ENCODE measurements around the gene TM4SF1.
"Not testable (repeated sequence)": the region's sequence is repeated elsewhere in the genome, so short reads cannot be mapped to it uniquely, and the experiment has no call there.

The TM4SF1 gene

DNA sequence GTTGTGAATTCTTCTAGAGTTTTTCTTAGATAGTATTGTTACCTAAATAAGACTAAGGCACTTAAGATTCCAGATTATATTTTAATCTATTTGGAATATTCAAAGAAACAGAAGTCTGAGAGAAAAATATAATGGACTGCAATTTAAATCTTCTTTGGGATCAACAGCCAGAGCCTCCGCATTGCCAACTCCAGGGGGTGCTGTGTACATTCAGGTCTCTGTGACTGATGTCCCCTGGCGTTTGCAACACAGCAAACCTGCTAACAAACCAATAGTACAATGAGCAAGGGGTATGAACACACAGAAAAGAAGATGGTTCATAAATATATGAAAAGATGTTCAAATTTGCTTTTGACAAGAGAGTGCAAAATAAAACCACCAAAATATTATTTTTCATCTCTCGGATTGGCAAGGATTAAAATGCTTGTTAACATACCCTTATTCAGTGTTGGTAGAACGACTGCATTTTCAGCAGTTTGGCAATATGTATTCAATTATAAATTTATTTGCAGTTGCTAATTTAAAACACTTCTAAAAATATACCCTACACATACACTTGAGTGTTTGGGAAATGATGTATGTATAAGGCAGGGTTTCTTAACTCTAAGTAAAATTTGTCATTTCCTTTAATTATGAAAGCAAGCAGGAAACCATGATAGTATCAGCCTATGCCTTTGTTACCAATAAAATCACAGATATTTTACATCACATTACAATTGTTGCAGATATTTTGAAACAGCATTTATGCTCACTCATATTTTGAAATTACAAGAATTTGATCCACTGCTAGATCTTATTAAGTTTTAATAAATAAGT, 16.1 kb upstream of the TM4SF1 start:
- no peak for ATAC-seq

DNA sequence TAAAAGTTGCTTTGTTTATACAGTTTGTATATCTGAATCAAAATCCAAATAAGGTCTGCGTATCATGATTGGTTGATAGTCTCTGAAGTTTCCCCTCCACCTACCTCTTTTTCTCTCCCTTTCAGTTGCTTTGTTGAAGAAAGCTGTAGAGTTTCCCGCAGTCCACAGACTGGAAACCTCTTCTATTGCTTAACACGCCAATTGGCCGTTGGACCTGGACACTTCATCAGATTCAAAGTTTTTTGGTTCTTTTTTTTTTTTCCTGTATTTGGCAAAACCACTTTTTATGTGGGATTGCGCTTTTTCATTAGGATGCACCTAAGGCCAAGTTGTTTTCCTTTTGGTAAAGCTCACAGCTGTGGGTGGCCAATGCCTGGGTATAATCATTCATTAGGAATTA, 14.5 kb upstream of the TM4SF1 start:
- no peak for ATAC-seq

DNA sequence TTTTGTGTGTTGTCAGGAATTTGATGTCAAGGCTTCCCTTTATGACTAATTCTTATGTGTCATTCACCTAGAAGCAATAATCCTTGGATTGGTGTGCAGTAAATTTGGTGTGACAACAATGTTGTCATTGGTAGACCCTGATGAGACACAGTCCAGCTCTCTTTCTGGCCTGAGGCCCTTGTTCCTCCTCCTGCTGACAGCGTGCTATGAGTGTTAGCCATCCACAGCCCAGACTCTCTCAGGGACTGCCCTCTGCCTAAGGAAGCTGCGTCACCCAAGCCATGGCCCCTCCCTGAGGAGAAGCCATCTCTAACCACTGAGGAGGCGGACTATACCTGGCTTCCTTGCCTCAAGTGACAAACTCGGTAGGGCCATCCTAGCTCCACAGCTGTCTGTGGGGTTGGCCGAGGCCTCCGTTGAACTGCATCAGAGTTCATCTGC, 13.3 kb upstream of the TM4SF1 start:
- no peak for ATAC-seq

DNA sequence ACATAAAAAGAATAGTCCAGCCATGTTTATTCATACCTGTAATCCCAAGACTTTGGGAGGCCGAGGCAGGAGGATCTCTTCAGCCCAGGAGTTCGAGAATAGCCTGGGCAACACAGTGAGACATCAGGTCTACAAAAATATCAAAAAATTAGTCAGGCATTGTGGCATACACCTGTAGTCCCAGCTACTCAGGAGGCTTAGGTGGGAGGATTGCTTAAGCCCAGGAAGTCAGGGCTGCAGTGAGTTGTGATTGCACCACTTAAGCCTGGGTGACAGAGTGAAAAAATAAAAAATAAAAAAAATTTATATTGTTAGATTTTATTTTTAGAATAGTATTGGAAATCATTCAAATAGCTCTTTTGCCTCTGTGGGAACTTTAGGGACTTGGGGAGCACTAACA, 12.8 kb upstream of the TM4SF1 start:
- ATAC-seq: no peak

DNA sequence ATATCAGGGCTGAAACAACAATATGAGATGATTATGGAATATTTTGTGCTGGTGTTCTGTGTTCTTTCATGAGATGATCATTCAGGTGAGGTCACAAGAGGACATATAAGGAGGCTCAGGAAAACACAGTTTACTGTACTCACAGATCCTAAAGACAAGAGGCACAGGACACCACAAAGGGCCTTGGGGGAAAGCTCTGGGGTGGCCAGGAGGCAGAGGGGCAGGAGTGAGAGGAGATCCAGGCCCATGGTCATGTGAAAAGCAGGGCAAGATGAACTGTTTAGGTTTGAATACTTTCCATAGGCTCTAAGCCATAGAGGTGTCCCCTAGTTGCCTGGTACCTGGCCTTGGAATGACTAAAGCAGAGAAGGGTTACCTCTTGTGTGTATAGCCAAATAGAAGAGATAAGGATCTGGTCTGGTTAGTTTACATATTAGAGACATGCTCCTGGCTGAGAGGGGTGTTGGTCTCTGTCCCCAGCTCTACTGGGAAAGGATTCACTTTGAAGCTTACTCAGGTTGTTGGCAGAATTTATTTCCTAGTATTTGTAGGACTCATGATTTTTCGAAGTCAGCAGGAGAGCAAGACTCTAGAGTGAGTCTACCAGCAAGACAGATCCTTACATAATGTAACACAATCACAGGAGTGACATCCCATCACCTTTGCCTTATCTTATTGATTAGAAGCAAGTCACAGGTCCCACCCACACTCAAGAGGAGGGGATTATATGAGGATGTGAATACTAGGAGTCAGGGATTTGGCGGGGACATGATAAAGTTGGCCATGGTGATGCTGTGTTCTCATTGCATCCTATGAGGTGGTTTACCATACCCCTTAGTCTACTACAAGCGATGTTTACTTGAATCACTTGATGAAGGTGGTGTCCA, 11.3 kb upstream of the TM4SF1 start:
- no peak for ATAC-seq

DNA sequence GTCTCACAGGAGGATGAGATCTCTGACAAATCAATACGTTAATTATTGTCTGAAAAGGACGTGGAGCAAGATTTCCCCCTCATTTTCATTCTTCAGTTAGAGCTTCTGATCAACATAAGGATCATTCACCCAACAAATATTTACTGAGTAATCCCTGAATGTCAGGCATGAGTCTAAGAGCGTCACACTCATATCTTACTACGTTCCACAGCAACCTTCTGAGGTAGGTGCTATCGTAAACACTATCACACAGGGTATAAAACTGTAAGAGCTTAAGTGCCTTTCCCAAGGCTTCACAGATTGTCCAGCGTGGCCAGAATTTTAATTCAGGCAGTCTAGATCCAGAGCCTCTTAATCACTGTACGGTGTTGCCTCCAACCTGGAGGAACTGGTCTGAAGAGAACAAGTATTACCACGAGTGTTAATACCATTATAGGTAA, 10.6 kb upstream of the TM4SF1 start:
- ATAC-seq: no peak

DNA sequence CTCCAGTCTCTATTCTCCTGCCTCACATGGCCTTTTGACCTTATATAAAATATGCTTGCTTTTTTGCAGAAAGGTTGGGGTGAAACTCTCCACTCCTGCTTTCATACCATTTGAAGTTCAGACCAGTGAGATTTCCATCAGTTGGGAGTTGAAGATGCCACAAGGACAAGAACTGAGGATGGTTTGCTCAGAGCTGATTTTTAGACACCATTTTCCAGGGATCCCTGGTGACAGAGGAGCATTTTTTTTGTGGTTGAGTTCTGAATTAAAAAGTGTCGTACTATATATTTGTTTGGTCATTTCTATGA, 8.8 kb upstream of the TM4SF1 start:
- no peak for ATAC-seq

DNA sequence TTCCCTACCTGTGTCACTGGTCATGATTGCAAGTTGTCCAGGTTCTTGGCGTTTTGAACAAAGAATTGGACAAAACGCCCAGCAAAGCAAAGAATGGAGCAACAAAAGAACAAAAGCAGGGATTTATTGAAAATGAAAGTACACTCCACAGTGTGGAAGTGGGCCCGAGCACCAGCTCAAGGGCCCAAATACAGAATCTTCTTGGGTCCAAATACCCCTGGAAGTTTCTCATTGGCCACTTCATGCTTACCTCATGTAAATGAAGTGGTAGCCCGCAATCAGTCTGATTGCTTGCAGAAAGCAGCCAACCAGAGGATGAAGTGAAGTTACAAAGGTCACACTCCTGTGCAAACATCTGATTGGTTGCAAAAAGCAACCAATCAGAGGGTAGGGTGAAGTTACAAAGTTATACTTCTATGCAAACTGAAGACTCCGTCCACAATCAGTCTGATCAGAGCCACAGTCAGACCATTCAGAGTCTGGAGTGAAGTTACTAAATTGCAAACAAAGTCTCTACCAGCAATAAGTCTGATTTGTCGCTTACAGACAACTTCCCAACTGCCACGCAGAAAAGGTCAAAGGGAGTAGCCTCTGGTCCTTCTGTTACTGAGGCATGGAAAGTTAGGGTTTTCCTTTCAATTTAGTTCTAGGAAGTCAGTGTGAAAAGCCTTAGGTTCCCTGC, 8.3 kb upstream of the TM4SF1 start:
- ATAC-seq: no peak

DNA sequence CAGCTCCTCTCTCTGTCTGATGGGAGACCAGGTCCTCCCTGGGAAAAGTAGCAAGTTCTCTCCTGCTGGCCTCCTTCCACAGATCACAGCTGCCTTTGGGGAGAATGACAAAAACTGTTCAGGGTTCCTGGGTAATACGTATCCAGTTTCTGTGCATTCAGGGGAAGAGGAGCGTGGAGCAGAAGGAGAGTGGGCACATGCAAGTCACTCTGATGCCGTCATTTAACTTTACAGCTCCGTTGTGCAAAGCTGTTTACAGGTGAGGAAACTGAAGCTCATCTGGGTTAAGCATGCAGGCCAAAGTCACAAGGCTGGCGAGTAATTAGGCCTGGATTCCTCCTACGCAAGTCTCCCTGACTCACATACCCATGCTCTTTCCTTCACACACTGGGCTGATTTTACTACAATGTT, 7.5 kb upstream of the TM4SF1 start:
- ATAC-seq: no peak

DNA sequence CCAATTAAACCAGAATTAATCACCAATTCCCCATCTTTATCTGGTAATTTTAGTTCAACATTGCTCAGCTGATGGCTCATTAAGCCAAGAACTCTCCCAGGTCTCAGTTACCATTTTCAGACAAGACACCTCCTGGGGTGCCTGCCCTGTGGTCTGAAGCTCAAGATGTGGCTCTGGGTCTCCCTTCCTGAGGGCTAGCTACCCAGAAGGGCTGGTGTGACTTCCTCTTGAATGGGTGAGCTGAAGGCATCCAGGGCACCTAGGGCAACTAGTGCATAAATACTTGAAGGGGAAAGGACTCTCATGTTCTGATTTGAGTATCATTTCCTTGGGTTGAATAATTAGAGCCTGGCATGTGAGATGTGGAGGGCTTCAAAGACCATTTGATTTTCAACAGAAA, 6.7 kb upstream of the TM4SF1 start:
- no peak for ATAC-seq

DNA sequence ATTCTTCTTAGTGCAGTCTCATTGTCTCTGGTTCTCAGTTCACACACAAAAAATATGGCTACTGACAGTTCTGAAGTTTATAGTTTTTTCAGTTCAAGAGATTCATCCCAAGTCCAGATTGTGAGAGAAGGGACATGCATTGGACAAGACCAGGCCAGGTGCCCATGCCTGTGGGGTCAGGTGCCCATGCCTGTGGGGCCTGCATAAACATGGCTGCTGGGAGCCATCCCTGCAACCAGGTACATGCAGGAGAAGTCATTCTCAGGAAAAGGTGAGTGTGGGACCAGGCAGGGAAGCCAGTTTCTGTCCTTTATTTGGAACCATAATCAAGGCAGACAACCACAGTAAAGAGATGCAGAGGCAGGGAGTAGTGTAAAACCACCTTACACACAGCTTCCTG, 6.3 kb upstream of the TM4SF1 start:
- no peak for ATAC-seq

DNA sequence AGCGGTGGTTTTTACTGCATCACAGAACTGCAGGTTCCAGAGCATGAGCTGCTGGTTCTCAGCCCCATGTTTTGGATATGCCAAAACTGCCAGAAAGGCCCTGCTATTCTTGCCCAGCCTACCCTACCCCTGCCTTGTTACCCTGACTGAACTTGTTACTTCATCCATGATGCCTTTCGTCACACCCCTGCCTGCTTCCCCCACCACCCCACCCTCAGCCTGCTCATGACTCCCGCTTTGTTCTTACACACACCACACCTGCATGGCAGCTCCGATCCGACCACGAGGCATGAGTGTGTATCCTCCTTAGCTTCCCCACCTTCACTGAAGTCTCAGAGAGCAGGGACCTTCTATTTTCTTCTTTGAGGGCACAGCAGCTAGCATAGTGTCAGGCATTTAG, 5.1 kb upstream of the TM4SF1 start:
- ATAC-seq: no peak

DNA sequence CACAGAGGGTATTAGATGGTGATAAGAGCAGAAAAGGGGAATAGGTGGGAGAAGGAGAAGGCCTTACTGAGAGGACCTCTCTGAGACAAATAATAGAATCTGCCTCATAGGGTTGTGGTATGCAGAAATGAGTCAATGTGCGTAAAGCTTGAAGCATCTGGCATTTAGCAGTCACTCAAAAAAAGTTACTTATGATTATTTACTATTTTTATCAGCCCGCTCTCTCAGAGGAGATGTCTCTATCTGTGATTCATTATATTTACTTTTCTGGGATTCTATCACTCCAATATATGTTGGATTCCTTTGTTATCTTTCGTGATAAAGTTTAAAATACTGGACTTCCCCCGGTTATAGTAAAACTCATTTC, 4.6 kb upstream of the TM4SF1 start:
- no peak for ATAC-seq

DNA sequence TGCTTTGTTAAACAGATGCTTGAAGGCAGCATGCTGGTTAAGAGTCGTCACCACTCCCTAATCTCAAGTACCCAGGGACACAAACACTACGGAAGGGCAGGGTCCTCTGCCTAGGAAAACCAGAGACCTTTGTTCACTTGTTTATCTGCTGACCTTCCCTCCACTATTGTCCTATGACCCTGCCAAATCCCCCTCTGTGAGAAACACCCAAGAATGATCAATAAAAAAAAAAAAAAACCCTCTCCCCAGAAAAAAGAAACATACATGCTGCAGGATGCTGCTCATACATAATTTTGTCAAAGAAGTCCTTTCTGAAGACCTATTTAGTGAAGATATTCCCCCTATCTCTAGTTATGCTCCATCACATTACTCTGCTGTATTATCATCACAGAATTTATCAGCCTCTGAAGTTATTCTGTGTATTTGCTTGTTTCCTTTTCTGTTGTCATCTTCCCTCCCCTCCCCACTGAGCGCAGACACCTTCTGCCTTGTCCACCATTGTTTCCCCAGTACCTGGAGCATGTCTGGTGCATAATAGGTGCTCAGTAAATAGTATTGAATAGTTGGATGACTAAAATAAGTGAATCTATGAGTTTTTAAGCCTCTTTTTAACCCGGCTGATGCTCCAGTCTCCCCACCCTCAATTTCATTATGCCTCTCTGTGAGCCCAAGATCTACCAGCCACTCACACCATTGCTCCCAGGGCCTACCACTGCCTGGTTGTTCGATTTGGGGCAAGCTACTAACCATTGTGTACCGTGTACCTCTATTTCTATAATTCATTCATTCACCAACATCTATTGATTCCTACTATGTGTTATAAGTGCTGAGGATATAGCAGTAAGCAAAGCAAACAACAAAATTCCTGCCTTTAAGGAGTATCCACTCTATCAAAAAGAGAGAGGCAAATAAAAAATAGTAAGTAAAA, 4.0 kb upstream of the TM4SF1 start:
- no peak for ATAC-seq

DNA sequence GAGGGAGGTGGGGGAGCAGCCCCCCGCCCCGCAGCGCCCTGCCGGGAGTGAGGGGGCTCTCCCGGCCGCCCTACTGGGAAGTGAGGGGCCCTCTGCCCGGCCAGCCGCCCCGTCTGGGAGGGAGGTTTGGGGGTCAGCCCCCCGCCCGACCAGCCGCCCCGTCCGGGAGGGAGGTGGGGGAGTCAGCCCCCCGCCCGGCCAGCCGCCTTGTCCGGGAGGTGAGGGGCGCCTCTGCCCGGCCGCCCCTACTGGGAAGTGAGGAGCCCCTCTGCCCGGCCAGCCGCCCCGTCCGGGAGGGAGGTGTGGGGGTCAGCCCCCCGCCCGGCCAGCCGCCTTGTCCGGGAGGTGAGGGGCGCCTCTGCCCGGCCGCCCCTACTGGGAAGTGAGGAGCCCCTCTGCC, 2.8 kb upstream of the TM4SF1 start:
- not testable (repeated sequence) for ATAC-seq

DNA sequence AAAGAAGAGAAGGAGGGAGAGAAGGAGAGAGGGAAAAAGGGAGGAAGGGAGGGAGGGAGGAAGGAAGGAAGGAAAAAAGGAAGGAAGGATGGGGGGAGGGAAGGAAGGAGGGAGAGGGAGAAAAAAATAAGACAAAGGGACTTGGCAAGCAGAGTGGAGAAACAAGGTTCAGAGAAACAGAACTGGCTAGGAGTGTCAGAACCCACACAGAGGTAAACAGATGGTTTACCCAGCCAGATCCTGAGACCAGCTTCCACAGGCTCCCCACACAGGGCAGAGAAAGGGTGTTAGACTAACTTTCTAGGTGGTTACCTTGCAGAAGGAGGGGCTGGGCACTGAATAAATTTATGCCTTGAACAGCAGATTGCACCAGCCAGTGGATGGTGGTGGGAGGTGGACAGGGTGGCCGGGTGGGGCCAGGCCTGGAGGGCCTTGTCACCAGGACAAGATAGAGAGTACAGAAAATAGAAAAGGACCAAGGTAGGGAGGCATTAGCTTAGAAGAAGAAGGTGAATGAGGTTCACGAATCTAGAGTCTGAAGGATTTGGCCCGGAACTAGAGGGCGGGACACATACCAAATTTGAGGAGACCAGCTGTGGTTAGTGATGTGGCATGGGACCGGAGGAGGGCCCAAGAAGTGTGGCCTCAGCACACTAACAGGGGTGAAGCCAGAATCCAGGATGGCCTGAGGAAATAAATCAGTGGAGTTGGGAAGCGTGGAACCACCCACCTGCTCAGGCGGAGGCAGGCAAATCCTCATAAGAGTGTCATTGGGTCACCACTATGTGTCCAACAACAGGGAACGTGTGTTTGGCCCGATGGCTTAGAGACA, 1.2 kb upstream of the TM4SF1 start:
- no peak for ATAC-seq

DNA sequence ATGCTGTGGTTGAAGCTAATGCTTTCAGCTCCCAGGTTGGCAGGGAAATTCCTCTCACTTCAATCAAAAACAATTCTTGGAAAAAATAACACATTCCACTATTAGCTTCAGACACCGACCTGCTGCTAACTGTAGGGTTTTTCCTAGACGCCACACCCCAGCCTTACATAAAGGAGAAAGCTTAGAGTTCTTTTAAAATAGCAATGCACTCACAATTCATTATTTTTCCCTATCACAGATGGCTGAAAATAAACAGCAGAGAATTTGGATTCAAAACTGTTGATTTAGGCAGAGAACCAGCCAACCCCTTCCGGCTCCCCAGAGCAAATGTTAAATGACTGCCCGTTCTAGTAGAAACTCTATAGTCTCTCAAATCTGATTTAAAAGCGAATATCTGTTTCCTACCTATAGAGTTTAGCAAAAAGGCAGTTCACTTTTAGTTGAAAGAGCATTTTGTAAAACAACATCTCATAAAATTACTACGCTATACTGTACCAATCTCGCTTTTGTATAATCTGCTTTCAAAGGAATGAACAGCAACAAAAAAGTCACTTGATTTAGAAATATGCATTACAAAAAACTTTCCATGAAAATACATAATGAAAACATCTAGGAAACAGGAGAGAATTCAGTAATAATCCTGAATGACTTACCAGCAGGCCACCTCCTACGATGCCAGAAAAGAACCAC, 586 bp downstream of the TM4SF1 start:
- ATAC-seq: no peak

DNA sequence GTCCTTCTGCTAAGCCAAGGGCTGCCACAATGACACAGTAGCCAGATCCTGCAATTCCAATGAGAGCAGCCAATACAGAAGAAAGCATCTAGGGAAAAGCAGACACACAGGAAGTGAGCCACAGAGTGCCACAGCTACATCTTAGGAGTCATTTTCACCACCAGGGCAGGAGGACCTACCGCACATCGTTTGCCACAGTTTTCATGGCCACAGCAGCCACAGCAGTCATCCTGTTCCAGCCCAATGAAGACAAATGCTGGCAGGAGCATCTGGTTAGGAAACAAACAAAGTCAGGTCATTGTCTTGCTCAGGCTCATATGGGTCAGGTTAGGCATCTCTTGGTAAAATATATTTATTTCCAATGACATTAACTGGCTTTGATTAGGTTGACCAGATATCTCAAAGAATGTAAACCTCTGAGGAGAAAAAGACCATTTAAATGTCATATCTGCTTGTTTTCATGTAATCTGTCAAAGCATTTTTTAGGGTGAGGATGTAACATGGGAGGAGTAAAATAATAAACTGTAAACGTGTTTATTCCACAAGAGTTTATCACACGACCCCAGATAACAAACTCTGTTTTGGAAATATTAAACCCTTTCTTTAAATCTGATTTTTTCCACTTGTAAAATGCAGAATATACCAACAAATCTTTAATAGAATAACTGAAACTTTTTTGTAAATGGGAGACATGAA, 1.8 kb downstream of the TM4SF1 start:
- ATAC-seq: no peak

DNA sequence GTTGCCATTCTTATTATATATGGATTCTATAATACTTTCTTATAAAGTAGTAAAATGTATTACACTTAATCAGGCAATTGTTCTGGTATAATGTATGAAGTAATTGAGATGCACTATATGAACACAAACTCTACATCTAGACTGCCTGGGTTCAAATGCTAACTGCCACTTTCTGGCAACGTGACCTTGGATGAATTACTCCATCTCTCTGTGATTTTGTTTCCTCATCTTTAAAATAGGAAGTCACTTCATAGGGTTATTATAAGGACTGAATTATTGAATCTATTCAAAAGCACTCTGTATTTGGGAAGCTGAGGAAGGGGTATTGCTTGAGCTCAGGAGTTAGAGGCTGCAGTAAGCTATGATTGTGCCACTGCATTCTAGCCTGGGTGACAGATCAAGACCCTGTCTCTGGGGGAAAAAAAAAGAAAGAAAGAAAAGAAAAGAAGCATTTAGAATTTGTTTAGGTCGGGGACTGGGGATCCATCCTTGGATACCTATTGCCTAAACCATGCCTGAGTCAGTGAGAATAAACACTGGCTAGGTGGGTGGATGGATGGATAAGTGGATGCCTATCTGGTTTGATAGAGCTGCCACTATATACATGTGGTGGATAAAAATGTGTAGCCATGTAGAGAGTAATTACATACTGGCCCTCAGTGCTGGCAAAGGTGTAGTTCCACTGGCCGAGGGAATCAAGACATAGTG, 2.5 kb downstream of the TM4SF1 start:
- ATAC-seq: no peak

DNA sequence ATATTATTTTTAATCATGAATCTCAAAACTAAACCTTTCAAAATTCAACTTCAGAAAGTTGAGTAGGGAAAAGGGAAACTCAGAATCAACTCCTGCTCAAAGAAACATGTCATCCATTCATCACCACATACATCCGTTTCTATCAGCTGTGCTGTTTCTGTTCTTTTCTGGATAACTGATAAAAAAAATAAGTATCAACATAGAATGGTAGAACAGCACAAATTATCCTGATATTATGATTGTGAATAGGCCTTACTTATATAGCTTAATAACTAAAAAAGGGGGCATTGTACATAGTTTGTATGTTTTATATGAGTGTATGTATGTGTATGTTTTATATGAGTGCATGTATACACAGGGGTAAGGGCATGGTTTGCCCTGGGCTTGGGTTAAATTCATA, 3.1 kb downstream of the TM4SF1 start:
- ATAC-seq: no peak
